Activated B cell treated with CpG ODN at 0.5 μM for 24 hours (primary cell): Measurements from ENCODE around the gene TLR4. TPM values are rescaled to one million over a fixed set of nuclear protein-coding genes. Genes with fewer than 3 reads are reported as not detected.

Experiments used
- ATAC-seq: fragments of 200-7000 bp; cut with Tn5 transposase; one replicate; pipeline ENCODE4 v1.10.0; 2021; ENCODE audit warnings: low read depth, mild to moderate bottlenecking, moderate library complexity
- CTCF ChIA-PET: fragments of 350-600 bp; sonication (Branson Sonifier 250); formaldehyde crosslinking; loops from one replicate; lab custom pipeline; 2021; ENCODE audit warnings: antibody characterized with exemption; lab: Charles Lee
- POLR2A ChIA-PET: fragments of 350-600 bp; sonication (Branson Sonifier 250); formaldehyde crosslinking; loops from one replicate; lab custom pipeline; 2021; ENCODE audit warnings: antibody characterized with exemption; lab: Charles Lee
- DNase-seq: peaks from one replicate; pipeline ENCODE4 v3.0.0; 2022
- H3K27ac Mint-ChIP-seq: one replicate; pipeline ENCODE4 v1.8.0; 2020; ENCODE audit warnings: mixed read lengths
- H3K27me3 Mint-ChIP-seq: one replicate; pipeline ENCODE4 v1.8.0; 2021; ENCODE audit warnings: mixed read lengths
- H3K36me3 Mint-ChIP-seq: one replicate; pipeline ENCODE4 v1.8.0; 2021; ENCODE audit warnings: low read depth, mixed read lengths
- H3K4me1 Mint-ChIP-seq: one replicate; pipeline ENCODE4 v1.8.0; 2021; ENCODE audit warnings: mixed read lengths
- H3K4me3 Mint-ChIP-seq: one replicate; pipeline ENCODE4 v1.8.0; 2020; ENCODE audit warnings: mild to moderate bottlenecking, mixed read lengths
- H3K9me3 Mint-ChIP-seq: one replicate; pipeline ENCODE4 v1.8.0; 2020; ENCODE audit warnings: mixed read lengths
- intact Hi-C: fragments of 100-400 bp; cut with micrococcal nuclease; formaldehyde crosslinking; loops from one replicate; pipeline ENCODE4 v1.15.1; 2024
- total RNA-seq: library from RNA; stranded (reverse); gene quantifications from 2 replicates; pipeline ENCODE4 v1.2.3, GENCODE V29; 2022
- TF ChIP-seq, protein P1 (sequence below): fragments of 200-600 bp; IDR thresholded peaks from one replicate; pipeline ENCODE4 v1.8.0; 2022; ENCODE audit warnings: antibody characterized with exemption, mild to moderate bottlenecking

The TLR4 gene
- total RNA-seq, 1 donor from 2014 or later = 2.2 TPM

DNA sequence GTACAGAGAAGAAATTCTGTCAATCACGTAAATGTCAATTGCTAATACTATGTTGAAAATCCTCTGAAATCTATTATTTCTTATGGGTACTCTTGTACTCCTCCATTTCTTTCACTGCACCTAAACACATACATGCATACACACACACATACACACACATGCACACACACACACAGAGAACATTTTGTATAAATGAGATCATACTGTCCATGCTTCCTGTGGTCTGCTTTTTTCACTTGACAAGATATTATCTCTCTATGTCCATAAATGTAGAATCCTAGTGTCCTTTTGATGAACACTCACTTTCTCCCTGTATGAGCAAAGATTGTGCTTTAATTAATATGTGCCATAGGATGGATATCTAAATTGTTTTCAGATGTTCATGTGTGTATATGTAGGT lies 32.7 kb upstream of the TLR4 start:
- TF ChIP-seq, protein P1, sequence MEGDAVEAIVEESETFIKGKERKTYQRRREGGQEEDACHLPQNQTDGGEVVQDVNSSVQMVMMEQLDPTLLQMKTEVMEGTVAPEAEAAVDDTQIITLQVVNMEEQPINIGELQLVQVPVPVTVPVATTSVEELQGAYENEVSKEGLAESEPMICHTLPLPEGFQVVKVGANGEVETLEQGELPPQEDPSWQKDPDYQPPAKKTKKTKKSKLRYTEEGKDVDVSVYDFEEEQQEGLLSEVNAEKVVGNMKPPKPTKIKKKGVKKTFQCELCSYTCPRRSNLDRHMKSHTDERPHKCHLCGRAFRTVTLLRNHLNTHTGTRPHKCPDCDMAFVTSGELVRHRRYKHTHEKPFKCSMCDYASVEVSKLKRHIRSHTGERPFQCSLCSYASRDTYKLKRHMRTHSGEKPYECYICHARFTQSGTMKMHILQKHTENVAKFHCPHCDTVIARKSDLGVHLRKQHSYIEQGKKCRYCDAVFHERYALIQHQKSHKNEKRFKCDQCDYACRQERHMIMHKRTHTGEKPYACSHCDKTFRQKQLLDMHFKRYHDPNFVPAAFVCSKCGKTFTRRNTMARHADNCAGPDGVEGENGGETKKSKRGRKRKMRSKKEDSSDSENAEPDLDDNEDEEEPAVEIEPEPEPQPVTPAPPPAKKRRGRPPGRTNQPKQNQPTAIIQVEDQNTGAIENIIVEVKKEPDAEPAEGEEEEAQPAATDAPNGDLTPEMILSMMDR = no peak
- ChIA-PET CTCF (no interaction called here), POLR2A (no interaction called here)
- intact Hi-C loops = no loop called here
- no peaks in the 10 kb centered on the region for H3K4me1 Mint-ChIP-seq
- no peak overlapping the region for H3K4me3 Mint-ChIP-seq
- H3K27ac Mint-ChIP-seq = no peak overlapping the region
- DNase-seq = no peak
- H3K36me3 Mint-ChIP-seq = no peaks in the 10 kb centered on the region
- H3K9me3 Mint-ChIP-seq = peaks cover 4% of the 10 kb centered on the region
- H3K27me3 Mint-ChIP-seq = peaks cover 14% of the 10 kb centered on the region
- ATAC-seq = no peak

DNA sequence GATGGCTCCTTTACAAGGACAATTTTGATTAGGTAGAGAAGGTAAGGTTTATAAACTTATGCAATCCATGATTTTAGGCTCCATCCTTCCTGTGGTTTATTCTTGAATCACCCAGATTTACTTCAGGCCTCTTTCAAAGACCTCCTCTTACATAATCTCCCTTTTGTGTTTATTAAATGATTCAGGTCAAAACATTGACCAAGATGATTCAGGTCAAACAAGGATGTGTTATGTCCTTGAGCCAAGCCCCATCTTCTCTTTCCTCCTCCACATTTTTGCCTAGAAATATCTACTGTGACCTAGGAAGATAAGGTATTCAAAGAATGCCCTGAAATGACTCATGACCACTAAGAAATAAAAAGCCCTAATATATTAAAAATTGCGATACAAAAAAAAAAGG lies 31.8 kb upstream of the TLR4 start:
- H3K27ac Mint-ChIP-seq = no peak overlapping the region
- no peaks in the 10 kb centered on the region for H3K36me3 Mint-ChIP-seq
- ATAC-seq (no peak), DNase-seq (no peak)
- peaks cover 14% of the 10 kb centered on the region for H3K27me3 Mint-ChIP-seq
- ChIA-PET POLR2A (no interaction called here), CTCF (no interaction called here)
- no peak overlapping the region for H3K4me3 Mint-ChIP-seq
- intact Hi-C loops = no loop called here
- TF ChIP-seq, protein P1 = no peak
- H3K4me1 Mint-ChIP-seq = peaks cover 3% of the 10 kb centered on the region
- H3K9me3 Mint-ChIP-seq = peaks cover 4% of the 10 kb centered on the region

DNA sequence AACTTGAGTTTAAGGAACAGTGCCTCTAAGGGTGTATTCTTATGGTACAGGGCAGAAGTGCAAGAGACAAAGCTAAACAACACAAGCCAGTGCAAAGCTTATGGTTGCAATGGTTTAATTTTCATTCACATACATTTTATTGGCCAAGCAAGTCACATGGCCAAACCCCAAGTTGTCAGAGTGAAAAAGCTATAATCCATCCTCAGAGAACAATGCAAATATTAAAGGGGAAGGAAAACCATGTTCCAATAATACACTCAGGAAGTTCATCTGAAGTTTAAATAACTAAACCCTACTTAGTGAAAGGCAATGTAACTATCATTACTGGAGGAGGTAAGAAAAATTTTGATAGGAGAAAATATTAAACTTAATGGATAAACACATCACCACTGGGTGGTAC lies 26.6 kb upstream of the TLR4 start:
- Mint-ChIP-seq H3K27ac (no peak overlapping the region), H3K9me3 (peaks cover 4% of the 10 kb centered on the region), H3K36me3 (no peaks in the 10 kb centered on the region), H3K4me1 (peaks cover 17% of the 10 kb centered on the region), H3K4me3 (no peak overlapping the region), H3K27me3 (peaks cover 6% of the 10 kb centered on the region)
- ATAC-seq = no peak
- TF ChIP-seq, protein P1 = no peak
- ChIA-PET POLR2A (no interaction called here), CTCF (no interaction called here)
- DNase-seq = no peak
- intact Hi-C loops = no loop called here

DNA sequence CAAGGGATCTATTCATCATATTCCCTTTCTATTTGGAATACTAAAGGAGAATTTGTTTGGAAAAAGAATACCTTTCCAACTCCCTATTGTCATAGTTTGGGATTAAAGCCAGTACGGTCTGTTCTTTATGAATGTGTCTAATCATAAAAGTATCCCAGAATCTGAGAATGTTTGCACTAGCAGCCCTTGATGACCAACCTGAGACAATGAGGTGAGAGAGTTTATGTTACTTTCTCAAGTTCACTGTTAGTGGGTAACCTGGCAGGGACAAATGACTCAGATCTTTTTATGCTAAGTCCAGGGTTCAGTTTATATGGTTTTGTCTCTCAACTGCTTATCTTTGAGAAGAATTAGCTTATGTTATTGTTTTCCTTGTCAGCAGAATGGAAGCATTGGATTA lies 25.3 kb upstream of the TLR4 start:
- H3K9me3 Mint-ChIP-seq = peaks cover 4% of the 10 kb centered on the region
- no peak overlapping the region for H3K4me3 Mint-ChIP-seq
- CTCF ChIA-PET = no interaction called here
- POLR2A ChIA-PET = no interaction called here
- peaks cover 20% of the 10 kb centered on the region for H3K4me1 Mint-ChIP-seq
- intact Hi-C loops = no loop called here
- ATAC-seq (no peak), DNase-seq (no peak)
- H3K27me3 Mint-ChIP-seq = peaks cover under 1% of the 10 kb centered on the region
- H3K36me3 Mint-ChIP-seq = no peaks in the 10 kb centered on the region
- no peak overlapping the region for H3K27ac Mint-ChIP-seq
- TF ChIP-seq, protein P1 = no peak

DNA sequence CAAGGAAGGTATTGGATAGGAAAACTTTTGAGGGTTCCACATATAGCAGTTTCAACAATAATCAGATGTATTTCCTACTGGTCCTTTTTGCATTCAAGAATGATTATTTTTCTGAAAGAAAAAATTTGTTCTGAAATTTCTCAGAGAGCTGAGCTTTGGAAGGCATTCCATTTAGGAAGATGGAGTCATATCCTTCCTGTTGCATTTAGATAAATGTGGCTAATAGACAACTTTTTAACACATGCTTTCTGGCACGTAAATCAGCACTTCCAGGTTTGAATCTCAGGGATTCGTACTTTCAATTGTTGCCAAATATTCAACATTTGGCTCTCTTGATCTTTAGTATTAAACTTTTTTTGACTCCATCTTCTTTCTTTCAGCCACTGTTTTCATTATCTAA lies 24.8 kb upstream of the TLR4 start:
- Mint-ChIP-seq H3K27me3 (peaks cover 6% of the 10 kb centered on the region), H3K4me3 (no peak overlapping the region), H3K27ac (no peak overlapping the region), H3K9me3 (peaks cover 4% of the 10 kb centered on the region), H3K36me3 (no peaks in the 10 kb centered on the region), H3K4me1 (peaks cover 20% of the 10 kb centered on the region)
- ChIA-PET POLR2A (no interaction called here), CTCF (no interaction called here)
- DNase-seq = no peak
- intact Hi-C loops = no loop called here
- TF ChIP-seq, protein P1 = no peak
- no peak for ATAC-seq
